ENCODE measurements around the gene LRPAP1.

DNA sequence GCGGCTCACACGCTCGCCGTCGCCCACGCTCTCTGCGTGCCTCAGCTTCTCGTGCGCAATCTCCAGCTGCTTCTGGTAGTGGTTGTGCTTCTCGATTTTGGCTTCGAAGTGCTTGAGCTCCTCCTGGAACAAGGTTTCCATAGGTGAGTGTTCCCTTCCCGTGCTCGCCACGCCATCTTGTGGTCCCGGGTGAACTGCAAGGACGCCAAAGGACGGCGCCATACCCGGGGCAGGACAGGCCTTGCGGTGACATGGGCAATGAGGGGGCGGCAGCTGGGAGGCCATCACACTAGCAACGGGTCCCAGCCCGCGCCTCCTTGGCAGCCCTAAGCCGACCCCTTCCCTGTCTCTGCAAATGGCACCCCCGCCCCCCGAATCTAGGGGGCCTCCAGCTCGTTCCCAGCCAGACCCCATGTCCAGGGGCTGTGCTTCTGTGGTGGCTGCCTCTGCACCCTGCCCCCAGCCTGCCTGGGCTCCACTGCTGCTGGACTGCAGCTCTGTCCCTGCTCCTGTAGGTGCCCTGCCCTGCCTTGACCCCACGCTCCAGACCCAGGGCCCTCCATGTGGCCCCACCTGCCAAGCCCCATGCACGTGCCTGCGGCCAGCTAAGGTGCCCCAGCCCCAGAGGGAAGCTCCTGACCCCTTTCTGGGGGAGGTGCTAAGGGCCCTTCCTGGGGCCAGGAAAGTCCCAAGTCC is 17.3 kb downstream of the LRPAP1 start:
- TF ChIP-seq POLR2A (IDR thresholded peaks at IDR 0.05; ENCODE audit: low read length) (no peak), GATA1 (IDR thresholded peaks at IDR 0.05; ENCODE audit: low read depth, low read length) (no peak)
